Measurements from ENCODE around the gene AOX1.
"Not testable (repeated sequence)": the region's sequence is repeated elsewhere in the genome, so short reads cannot be mapped to it uniquely, and the experiment has no call there.

Gene AOX1

DNA sequence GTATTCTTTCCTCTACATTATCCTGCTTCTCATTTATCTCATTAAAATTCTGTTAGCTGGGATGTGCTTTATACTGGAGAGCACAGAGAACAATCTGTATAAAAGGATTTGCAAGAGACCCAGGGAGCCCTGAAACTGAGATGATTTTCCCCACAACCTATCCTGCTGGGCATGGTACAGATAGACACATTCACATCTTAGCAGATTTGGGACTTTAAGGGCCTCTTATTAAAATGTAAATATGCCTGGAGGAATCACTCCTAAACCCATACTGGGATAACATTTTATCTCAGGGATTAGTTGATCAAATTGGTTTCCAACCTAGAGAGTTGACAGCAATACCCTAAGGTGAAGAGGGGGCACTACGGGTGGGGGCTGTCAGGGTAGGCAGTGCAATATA is 45.5 kb downstream of the AOX1 start:
- no peak for DNase-seq

DNA sequence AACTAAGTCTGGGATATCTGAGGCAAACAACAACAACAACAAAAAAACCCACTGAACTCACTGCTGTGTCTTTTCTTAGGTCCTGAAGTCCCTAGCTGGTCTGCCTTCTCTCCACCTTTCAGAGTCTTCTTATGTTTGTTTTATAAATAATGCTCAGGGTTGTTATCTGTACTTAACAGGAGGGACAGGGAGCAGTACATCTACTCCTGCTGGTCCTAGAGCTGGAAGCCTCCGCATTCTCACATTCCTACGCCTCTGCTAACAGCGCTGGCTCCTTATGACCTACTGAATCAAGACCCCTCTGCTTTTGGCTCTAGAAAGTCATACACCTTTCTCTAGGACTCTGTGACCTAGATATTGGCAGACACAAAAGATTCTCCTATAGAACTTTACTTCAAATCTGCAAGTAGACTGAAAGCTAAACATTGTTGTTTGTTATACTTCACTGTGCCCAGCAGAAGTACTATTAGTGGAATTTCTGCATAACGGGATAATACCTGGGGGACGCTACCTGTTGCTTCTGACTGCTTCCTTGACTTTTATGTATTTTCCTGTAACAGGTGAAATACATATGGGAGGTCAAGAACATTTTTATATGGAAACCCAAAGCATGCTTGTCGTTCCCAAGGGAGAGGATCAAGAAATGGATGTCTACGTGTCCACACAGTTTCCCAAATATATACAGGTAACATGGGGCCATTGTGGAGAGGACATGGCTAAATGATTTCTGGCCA is 48.6 kb downstream of the AOX1 start:
- no peak for DNase-seq

DNA sequence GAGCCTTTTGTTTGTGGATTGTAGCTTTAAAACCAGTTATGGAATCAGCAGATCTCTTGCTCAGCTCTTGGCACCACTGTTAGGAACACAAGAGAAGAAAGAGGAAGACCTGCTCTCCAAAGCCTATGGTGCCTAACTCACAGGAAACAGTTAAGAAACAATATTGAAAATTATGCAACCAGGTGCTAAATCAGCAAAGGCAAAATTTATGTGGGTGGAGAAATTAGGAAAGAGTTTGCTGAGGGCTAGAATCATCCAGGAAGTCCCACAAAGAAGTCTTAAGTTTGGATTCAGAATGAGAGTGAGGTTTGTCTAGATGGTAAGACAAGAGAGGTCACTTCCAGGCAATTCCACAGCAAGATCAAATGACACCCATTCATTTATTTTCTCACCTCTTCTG is 49.4 kb downstream of the AOX1 start:
- DNase-seq: no peak

DNA sequence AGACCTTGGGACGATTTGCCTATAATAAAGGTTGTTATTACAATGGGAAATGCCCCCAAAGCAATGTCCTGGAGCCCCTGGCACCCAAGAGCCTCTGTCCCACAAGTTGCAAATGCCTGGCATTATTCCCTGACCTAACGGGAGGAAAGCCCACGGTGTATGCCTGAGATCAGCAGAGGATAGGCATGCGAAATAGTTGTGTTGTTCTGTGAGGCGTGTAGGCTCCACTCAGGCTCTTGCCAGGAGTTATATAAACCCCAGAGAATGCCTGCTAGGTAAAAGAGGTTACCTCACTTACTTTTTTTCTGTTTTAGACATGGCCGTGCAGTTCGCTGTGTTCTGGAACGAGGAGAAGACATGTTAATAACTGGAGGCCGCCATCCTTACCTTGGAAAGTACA is 52.1 kb downstream of the AOX1 start:
- no peak for DNase-seq

DNA sequence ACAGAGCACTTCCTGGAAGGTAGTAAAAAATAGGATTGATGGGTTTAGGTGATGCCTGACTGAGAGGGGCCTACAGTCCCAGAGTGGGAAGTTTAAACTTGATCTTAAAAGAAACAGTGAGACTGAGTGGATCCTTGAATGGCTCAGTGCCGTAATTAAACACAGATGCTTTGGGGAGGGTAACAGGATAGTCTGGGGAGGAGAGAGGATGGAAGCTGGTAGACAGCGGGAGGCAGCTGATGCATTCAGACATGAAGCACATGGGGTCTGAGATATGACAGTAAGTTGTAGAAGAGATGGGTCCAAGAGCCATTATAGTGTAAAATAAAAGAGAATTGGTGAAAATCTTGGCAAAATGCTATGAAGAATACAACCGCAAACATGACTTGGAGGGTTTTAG is 54.4 kb downstream of the AOX1 start:
- no peak for DNase-seq

DNA sequence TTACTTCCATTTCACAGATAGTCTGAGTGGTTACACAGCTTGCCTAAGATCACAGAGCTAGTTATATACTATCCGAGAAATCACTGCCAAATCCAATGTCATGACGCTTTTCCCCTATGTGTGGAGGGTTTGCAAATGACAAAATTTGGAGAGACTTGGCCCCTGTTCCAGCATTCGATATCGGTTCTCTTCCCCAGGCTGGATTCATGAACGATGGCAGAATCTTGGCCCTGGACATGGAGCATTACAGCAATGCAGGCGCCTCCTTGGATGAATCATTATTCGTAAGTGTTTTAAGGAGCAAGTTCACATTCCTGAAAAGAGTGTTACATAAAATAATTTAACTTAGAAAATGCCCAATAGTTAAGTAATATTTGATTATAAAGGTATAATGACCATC is 55.1 kb downstream of the AOX1 start:
- DNase-seq: no peak

DNA sequence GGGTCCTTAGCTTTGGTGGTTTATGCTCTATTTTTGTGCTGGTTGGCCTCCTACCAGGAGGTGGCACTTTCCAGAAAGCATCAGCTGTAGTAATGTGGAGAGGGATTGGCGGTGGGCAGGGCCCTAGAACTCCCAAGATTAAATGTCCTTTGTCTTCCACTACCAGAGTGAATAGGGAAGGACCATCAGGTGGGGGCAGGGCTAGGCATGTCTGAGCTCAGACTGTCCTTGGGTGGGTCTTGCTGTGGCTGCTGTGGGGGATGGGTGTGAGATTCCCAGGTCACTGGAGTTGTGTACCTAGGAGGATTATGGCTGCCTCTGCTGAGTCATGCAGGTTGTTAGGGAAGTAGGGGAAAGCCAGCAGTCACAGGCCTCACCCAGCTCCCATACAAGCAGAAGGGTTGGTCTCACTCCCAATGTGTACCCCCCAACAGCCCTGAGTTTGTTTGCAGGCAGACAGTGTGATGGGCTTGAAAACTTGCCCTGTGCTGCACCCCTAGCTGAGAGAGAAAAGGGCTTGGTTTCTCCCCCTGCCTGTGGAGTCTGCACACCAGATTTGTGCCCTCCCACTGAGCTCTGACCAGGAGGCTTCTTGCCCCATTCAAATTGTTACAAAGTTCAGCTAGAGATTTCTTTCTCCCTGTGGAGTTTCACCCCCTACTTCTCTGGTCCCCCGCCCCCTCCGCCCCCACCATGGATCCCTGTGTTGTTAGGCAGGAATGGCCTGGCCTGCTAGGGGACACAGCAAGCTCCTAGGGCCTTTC is 62.9 kb downstream of the AOX1 start:
- not testable (repeated sequence) for DNase-seq

DNA sequence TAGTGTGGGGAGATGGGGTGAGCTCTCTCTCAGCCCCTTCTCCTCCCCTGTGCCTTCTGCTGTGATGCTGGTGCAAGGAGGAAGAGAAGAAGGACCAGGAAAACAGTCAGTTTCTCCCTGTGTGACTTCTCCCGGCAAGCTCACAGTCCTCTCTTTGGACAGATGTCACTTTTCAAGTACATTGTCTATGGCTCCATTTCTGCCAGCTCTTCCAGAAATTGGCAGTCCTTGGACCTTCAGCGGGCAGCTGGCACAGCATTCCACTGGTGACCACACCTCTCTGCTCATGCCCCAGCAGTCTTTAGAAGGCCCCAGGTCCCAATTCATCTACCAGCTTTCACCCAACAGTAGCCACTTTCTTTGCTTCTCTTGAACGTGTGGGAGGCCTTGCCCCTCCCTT is 63.9 kb downstream of the AOX1 start:
- DNase-seq: no peak

DNA sequence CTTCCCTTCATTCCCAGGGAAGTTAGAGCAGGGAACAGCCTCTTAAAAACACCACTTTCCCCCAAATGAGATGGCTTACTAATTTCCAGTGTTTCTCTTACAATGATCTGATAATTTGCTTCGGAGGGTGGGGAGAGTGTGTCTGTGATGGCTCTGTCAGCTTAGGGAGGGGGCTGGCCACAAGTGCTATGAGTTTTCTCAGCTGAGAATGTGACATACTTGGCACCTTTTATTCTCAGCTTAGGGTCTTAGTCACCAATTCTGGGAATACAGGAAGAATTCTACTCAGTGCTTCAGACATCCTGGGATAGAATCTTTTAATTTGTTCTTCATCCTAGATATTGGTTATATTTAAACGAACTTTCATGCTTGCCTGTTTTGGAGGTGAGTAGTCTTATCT is 64.4 kb downstream of the AOX1 start:
- DNase-seq: no peak

DNA sequence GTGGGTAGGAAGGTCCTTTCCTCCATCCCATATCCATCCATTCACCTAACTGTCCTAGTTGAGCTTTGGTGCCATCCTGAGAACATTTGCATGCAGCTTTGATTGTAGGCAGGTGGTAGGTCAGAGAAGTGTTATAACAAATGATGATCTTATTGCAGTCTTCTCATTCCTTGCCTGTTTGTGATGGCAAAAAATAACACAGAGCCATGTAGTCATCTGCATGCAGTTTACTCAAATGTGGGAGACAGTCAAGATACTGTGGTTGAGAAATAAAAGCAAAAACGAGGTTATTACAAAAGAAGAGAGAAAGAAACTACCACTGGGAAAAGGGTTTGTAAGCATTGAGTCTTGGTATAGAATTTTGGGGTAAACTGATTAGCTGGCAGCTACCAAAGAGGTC is 66.3 kb downstream of the AOX1 start:
- no peak for DNase-seq

DNA sequence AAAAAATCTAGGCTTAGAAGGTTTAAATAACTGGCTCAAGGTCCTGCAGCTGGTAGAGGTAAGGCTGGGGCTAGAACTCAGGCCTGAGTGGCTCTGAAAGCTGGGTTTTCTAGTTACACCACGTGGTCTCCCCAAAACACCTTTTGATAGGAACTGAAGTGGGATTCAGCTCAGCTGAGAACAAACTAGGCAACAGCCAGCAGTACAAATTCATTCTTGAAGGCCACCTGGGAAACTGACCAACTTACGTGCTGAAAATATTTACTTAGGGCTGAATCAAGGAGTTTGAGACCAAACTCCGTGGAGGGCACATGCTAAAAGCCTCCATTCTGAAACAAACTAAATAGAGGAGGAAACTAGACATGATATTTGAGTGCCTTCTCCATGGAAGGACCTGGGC is 67.2 kb downstream of the AOX1 start:
- DNase-seq: no peak

DNA sequence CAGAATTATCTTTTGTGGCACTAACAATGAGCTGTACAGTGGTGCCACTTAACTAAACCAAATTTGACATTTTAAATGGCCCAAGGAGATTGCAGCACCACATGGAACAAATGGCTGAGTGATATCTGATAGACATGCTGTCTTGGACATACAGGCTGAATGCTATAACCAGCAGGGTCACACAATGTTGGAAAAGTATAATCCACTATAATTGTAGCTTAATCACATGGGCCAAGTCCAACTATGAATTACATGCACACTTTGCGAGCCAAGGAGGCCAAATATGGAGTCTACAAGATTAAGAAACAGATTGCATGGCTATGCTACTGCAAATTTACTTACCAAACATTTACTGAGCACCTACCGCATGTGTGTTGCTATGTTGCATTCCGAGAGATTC is 69.0 kb downstream of the AOX1 start:
- DNase-seq: no peak

DNA sequence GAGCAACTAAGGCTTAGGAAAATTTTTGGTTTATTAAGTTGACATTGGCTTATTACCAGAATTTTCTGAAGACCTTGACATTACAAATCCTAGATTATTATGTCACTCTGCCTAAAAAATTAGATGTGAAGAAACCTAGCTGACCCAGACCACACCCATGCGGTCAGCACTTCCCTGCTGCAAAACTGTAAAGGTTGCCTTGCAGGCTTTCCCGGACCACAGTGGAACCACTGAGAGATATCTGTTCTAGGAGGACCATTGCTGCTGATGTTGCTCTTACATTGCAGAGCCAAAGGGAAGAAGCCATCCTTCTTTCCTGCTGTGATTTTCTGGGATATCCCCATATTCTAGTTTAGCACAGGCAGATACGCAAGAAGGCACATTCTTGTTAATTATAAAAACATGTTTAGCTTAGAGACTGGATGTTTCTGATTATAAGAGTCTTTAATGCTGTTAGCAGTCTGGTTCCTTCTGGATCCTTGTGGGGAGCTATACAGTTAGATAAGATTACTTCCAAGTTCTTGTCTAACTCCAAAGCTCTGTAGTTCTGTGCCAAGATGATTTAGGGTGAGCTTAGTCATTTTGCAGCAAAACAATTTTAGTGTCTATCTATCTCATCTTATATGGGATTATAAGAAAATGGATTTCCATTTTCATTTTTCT is 70.2 kb downstream of the AOX1 start:
- no peak for DNase-seq

DNA sequence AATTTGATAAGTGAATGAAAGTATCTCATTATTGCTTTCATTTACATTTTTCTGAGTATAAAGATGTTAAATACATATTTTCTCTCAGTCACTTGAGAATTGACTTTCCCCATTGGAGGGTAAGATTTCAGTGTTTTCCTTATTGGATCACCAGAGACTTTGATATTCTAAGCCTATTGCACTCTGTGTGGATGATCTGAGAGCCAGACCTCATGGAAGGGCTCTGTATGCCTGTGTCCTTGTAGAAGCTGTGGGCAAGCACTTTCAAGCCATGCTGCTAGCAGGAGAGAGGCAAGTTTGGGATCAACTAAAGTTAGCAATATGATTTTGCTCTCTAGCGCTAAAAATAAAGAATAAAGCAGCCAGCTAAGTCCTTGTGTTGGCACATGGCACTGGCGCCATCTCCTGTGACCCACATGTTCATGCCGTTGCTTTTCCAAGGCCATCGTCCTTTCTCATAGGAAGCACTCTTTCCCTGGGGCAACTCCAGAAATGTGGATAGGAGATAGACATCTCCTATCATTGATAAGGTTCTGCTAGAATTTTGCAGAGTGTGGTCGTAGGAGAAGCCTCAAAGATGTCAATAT is 72.6 kb downstream of the AOX1 start:
- DNase-seq: no peak

DNA sequence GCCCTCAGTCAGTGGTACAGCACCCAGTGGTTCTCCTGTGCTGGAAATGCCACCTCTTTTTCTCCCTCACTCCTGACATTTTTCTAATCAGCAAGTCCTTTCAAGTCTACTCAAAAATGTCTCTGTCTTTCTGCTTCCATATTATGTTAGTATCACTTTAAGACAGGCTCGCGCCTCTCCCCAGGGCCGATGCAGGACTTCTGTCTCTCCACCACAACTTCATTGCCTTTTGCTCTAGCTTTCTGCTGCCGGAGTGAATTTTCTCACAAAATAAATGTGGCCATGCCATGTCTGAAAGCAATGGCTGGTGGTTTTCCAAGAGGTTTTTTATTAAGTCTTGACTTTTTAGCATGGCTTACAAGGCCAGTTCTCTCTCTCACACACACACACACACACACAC is 73.6 kb downstream of the AOX1 start:
- no peak for DNase-seq

DNA sequence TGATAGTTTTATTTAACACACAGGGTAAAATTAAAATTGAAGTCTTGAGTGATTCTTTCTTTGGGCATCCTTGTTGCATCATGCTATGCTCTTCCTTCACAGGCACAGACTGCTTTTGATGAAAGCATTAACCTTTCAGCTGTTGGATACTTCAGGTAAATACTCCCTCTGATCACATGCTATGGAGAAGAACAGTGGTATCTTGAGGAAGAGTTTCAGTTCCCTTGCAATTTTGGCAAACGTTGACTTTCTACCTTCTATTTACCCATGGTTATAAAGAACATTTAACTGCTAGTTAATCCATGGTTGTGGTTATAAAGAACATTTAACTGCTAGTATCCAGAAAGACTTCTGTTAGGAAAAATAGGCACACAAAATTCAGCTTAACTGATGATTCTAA is 75.7 kb downstream of the AOX1 start:
- DNase-seq: no peak

DNA sequence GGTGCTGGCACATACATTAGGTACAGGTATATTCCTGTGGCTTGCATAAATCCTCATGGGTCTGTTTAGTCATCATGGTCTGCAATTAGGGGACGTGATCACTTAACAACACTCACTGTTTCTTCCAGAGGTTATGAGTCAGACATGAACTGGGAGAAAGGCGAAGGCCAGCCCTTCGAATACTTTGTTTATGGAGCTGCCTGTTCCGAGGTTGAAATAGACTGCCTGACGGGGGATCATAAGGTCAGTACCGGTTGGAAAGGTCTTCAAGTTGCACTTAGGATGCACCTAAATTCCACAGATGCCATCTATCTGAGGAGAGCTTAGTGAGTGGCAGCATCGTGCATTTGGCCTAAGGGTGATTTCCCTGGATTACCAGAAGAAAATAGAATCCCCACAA is 76.9 kb downstream of the AOX1 start:
- DNase-seq: no peak

DNA sequence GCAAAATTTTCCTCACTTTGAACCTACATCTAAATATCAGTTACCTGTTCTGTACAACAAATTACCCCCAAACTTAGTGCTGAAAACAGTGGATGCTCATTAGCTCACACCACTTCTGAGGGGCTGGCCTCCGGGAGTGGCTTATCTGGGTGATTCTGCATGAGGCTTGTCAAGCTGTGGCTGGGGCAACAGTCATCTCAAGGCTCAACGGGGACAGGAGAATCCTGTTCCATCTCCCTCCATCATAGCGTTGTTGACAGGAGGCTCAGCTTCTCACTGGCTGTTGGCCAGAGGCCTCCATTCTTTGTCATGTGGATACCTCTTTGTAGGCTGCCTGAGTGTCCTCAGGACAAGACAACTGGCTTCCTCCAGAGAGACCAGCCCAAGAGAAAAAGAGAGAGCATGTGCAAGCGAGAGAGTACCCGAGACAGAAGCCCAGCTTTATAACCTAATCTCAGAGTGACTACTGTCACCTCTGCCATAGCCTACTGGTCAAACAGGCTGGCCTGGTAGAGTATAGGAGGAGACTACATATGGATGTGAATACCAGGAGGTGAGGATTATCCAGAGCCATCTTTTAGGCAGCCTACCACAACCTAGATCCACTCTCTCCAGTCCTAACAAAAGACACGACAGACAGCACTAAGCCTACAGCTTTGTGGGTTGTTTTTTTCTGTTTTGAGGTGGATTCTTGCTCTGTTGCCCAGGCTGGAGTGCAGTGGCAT is 79.1 kb downstream of the AOX1 start:
- DNase-seq: no peak

DNA sequence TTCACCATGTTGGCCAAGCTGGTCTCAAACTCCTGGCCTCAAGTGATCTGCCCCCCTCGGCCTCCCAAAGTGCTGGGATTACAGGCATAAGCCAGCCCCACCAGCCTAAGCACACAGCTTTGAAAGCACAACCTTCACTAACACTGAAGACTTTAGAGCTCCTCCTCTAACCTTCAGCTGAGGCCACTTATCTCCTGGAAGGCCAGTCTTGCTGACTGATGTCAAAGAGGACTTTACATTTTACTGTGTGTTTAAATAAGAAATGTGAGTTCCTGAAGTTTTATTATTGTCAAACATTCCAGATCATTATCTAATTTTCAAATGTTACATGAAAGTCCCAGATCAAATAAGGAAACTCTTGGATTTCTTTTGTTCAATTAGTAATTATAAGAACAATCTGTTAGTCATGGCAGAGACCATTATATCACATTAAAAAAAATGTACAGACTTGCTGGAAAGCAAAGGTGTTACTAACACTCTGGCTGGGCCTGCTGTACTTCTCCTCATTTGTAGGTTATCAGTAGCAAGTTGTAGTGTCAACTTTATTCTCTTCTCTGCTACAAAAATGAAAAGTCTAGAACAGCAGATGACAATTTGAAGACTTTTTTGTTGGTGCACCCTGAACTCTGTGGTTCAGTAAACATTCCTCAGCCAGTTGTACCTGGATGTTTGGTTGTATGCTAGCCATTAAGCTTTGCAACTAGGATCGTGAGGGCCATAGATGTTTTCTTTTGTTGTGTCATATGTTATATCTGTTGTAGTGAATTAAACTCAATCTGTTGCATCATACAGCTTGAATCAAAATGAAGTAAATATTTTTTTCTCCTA is 80.0 kb downstream of the AOX1 start:
- DNase-seq: no peak

DNA sequence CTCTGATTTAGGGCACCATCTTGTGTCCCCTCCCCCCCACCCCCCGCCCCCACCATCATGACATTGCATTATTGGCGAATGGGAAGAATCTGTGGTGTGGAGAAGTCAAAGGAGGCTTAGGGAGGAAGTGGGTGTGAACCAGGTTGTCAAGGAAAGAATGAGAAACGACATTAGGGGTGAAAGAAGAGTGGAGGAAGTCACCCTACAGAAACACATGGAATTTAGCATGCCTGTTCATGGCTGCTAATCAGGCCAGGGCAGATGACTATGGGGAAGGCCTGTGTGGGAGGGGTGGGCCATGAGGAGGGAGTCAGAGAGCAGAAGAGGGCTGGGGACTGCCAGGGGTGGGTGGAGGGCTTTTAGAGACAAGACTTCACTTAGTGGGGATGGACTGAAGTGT is 81.6 kb downstream of the AOX1 start:
- no peak for DNase-seq

DNA sequence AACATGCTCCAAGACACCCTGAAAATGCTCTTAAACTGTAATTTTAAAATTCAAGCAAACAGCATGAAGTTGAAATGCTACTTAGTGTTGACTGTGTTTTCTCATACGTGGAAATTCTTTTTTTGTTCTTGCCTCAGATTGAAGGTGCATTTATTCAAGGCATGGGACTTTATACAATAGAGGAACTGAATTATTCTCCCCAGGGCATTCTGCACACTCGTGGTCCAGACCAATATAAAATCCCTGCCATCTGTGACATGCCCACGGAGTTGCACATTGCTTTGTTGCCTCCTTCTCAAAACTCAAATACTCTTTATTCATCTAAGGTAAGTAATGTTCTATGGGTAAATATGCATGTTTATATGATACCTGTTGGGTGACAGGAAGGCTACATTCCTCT is 82.7 kb downstream of the AOX1 start:
- DNase-seq: no peak

DNA sequence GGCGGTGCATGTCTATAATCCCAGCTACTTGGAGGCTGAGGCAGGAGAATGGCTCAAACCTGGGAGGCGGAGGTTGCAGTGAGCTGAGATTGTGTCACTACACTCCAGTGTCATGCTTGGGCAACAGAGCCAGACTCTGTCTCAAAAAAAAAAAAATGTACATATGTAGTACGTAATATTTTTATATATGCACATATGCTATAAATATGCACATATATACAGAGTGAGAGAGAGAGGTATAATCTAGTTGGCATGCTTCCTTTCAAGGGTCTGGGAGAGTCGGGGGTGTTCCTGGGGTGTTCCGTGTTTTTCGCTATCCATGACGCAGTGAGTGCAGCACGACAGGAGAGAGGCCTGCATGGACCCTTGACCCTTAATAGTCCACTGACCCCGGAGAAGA is 83.5 kb downstream of the AOX1 start:
- no peak for DNase-seq
